Measurements from ENCODE around the gene ZBED5.
"Not testable (repeated sequence)": the region's sequence is repeated elsewhere in the genome, so short reads cannot be mapped to it uniquely, and the experiment has no call there.

The ZBED5 gene

GRCh38 chr11:10836884-10837283 lies 21.0 kb downstream of the ZBED5 start:
- not testable (repeated sequence) for DNase-seq

- no peak for DNase-seq
These were observed 28.7 kb downstream of the ZBED5 start for GRCh38 chr11:10829139-10829538.

DNA sequence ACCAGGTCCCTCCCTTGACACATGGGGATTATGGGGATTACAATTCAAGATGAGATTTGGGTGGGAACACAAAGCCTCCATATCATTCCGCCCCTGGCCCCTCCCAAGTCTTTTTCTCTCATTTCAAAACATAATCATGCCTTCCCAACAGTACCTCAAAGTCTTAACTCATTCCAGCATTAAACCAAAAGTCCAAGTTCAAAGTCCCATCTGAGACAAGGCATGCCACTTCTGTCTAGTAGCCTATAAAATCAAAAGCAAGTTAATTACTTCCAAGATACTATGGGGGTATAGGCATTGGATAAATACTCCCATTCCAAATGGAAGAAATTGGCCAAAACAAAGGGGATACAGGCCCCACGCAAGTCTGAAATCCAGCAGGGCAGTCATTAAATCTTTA lies 29.5 kb downstream of the ZBED5 start:
- DNase-seq: no peak

- DNase-seq: no peak
These were observed 33.0 kb downstream of the ZBED5 start for GRCh38 chr11:10824888-10825287.

- DNase-seq: no peak
These were observed 34.7 kb downstream of the ZBED5 start for GRCh38 chr11:10823152-10823579.

DNA sequence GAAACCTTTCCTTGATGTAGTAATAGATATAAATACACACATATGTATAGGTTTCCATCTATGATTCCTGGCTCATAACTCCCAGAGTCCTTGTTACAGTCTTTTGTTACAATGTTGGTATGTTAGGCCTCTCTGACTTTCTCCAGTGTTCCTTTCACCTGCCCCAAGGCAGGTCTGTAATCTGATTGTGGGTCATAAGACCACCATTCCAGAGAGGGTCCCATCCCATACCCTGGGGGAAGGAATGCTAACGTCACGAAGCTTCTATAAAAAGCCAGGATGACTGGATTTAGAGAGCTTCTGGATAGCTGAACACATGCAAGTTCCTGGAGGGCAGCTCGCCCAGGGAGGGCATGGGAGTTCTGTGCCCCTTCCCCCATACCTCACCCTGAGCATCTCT lies 35.4 kb downstream of the ZBED5 start:
- not testable (repeated sequence) for DNase-seq

DNA sequence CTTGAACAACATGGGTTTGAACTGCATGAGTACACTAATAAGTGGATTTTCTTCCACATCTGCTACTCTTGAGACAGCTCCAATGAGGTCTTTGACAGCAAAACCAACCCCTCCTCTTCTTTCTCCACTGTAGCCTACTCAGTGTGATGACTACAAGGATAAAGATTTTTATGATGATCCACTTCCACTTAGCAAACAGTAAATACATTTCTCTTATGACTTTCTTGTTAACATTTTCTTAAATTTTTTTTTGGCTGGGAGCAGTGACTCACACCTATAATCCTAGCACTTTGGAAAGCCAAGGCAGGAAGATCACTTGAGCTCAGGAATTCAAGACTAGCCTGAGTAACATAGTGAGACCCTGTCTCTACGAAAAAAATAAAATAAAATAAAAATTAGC lies 39.3 kb downstream of the ZBED5 start:
- peak; percentile 95 for DNase-seq

- DNase-seq: no peak
These were observed 43.9 kb downstream of the ZBED5 start for GRCh38 chr11:10813945-10814344.

- peak; percentile 74 for DNase-seq
These were observed 48.3 kb downstream of the ZBED5 start for GRCh38 chr11:10809373-10810160.

DNA sequence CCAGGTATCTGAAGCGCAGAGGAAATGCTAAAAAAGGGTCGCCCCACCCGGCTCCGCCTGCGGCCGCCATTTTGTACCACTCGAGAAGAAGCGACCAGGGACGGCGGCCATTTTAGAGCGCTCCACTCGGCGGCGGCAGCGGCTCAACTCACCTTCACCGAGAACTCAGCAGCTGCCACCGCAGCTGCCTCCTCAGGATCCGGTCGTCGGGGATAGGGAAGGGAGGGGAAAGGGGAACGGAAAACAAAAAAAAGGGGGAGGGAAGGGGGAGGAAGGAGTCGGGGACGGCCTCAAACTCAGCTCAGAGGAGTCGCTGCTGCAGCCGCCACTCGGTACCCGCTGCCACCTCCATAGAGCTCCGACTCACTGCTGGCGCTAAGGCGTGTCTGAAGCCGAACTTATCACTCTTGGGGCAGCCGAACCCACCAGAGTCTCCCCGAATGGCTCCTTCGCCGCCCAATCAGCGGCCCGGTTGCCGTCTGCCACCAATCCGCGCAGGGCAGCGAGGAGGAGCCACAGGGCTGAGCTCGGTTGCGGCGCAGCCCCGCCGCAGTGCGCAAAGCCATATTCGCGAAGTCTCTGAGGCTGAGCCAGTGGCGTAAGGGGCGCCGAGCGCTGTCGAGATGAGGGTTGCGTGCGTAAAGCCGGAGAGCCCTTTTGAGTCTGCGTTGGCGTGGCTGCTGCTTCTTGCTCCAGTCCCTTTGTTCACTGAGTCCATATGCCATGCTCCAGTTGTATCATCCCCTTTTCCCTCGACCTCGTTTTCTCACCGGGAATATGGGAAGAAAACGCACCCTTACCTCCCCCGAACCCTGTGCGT lies 49.1 kb downstream of the ZBED5 start, which contains the start of gene EIF4G2:
TSS of gene EIF4G2 (minus strand) at position 374 of the 820 bp plus-strand sequence.
- DNase-seq: peak; percentile 99

GRCh38 chr11:10808235-10808552 lies 49.7 kb downstream of the ZBED5 start:
- DNase-seq: no peak

DNA sequence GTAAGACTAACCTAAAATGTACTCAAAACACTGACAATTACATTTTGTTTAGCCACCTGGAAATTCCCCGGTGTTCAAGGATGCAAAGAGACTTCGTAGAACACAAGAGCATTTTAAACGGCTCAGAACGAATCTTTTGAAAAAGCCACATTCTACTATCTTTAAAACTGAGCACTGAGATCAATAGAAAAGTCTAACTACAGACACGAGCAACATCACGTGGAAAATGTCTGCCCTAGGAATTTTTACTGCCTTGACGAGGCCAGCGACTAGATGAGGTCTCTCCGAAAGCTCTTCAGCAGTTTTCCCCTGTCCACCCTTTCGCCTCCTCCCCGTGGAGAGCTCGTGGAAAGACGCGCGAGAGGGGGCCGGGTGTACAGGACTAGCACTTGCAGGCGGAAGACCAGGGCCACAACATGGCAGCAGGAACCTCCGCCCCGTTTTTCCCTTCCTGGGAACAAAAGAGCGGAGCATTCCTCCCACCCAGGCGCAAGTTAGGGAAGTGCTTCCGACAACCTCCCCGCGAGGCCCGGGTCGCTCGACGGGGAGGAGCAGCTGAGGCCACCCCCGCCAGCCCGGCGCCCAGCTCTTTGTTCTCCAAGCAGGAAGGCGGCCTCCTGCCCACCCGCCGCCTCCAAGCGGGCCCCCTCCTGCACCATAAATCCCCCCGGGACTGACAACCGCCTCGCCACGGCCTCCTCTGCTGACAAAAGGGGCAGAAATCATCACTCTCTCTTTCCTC lies 50.2 kb downstream of the ZBED5 start:
- peak; percentile 57 for DNase-seq

DNA sequence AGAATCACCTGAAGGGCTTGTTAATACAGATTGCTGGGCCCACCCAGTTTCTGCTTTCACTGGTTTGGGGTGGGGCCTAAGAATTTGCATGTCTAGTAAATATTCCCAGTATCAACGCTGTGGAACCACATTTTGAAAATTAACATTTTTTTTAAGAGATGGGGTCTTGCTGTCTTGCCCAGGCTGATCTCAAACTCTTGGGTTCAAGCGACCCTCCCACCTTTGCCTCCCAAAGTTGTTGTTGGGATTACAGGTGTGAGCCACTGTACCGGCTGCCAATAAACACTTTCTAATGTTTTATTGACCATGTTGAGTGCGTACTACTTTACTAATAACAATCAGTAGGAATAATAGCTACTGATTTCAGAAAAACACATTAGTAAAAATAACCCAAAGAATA lies 51.6 kb downstream of the ZBED5 start:
- DNase-seq: no peak

DNA sequence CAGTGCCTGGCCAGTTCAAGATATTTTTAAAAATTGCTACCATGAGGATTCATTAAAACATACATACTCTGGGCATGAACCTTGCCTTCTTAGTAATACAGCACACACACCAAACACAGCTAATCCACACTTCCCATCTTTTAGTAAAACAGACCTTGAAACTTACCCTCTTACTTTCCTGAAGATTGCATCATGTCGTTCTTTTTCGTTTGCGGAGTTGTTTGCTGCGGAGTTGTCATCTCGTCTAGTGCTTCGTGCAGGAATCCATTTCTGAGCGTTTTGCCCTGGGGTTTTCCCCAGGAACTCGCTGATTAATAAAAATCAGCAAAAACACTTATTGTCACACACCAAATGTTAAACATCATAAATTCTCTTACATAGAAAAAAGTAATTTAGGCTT lies 52.1 kb downstream of the ZBED5 start:
- DNase-seq: no peak

DNA sequence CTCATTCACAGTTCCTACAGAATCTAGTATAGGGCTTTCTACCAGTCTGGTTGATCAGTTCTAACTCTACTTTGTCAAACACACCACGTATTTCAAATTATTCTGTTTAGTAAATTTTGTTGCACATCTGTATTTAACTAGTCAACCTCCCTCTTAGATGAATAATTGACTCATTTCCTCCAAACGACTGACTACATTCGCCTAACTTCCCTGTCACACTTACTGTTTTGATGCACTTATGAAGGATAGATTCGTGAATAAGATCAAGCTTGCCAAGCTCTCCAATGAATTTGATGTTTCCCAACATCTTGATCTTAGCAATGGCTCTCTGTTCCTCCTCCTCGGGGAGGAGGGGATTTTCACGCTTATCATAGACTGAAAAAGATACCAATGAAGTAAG lies 54.2 kb downstream of the ZBED5 start:
- no peak for DNase-seq

Measured in HCEC 1CT (cell line).